Neuronal stem cell (in vitro differentiated cells): ENCODE measurements around the gene KIAA0232.
A peak's percentile ranks its signal among the peaks of the same experiment; 100 is the strongest.

Experiments
- DNase-seq: peaks from one replicate; pipeline ENCODE4 v3.0.0-alpha.2; 2013; ENCODE audit warnings: low spot score
- H2AFZ ChIP-seq: one replicate; pipeline ENCODE4 v1.6.1; 2013; ENCODE audit warnings: mild to moderate bottlenecking, low read length, inconsistent platforms
- H2AK5ac ChIP-seq: 2 replicates; pipeline ENCODE4 v1.6.1; 2013; ENCODE audit warnings: low read depth, mild to moderate bottlenecking, inconsistent platforms, low read length, moderate library complexity, mixed read lengths
- H2BK120ac ChIP-seq: 2 replicates; pipeline ENCODE4 v1.6.1; 2013; ENCODE audit warnings: low read depth, mild to moderate bottlenecking, inconsistent platforms, low read length, moderate library complexity, mixed read lengths
- H2BK12ac ChIP-seq: one replicate; pipeline ENCODE4 v1.6.1; 2013; ENCODE audit warnings: low read length, inconsistent platforms
- H2BK15ac ChIP-seq: 2 replicates; pipeline ENCODE4 v1.6.1; 2013; ENCODE audit warnings: mild to moderate bottlenecking, low read length, inconsistent platforms, mixed read lengths
- H2BK5ac ChIP-seq: one replicate; pipeline ENCODE4 v1.6.1; 2013; ENCODE audit warnings: inconsistent platforms, mild to moderate bottlenecking, low read length, moderate library complexity
- H3K14ac ChIP-seq: one replicate; pipeline ENCODE4 v1.6.1; 2013; ENCODE audit warnings: low read length, inconsistent platforms
- H3K18ac ChIP-seq: 2 replicates; pipeline ENCODE4 v1.6.1; 2013; ENCODE audit warnings: low read length, inconsistent platforms
- H3K23ac ChIP-seq: 2 replicates; pipeline ENCODE4 v1.6.1; 2013; ENCODE audit warnings: low read depth, mild to moderate bottlenecking, mixed read lengths, low read length, inconsistent platforms; ENCODE audit not compliant: poor library complexity
- H3K27ac ChIP-seq: replicated peaks from 3 replicates; pipeline ENCODE4 v1.5.1; 2013; ENCODE audit warnings: low read length, inconsistent platforms
- H3K27me3 ChIP-seq, 3 experiments: 2 replicates each; pipeline ENCODE4 v1.6.1; 2013; ENCODE audit warnings: low read length in 3 of 3, mild to moderate bottlenecking in 2 of 3, inconsistent platforms in 1 of 3, low read depth in 1 of 3, mixed read lengths in 1 of 3, moderate library complexity in 1 of 3; ENCODE audit not compliant: control insufficient read depth in 3 of 3, insufficient read depth in 3 of 3
- H3K36me3 ChIP-seq, 2 donors: replicated peaks in 1 of 2; 2 replicates each; pipeline ENCODE4 v1.6.1; 2013; ENCODE audit warnings: low read length in 2 of 2; ENCODE audit not compliant: control insufficient read depth in 2 of 2, insufficient read depth in 2 of 2
- H3K4ac ChIP-seq: 2 replicates; pipeline ENCODE4 v1.6.1; 2013; ENCODE audit warnings: inconsistent platforms, mild to moderate bottlenecking, low read length, moderate library complexity
- H3K4me1 ChIP-seq, 2 donors: 1 replicate in 1 of 2; 2 replicates in 1 of 2; pipeline ENCODE4 v1.6.1; 2013; ENCODE audit warnings: low read length in 2 of 2, low read depth in 1 of 2; ENCODE audit not compliant: control insufficient read depth in 2 of 2, insufficient read depth in 1 of 2
- H3K4me2 ChIP-seq: one replicate; pipeline ENCODE4 v1.6.1; 2013; ENCODE audit warnings: mild to moderate bottlenecking, low read length, inconsistent platforms; ENCODE audit not compliant: insufficient read depth, poor library complexity, severe bottlenecking
- H3K4me3 ChIP-seq, 2 donors: 2 replicates each; pipeline ENCODE4 v1.5.1; 2013; ENCODE audit warnings: low read length in 2 of 2, mild to moderate bottlenecking in 2 of 2, inconsistent platforms in 1 of 2, moderate library complexity in 1 of 2
- H3K79me1 ChIP-seq: one replicate; pipeline ENCODE4 v1.6.1; 2013; ENCODE audit warnings: low read depth, mild to moderate bottlenecking, inconsistent platforms, low read length, moderate library complexity
- H3K9ac ChIP-seq: one replicate; pipeline ENCODE4 v1.6.1; 2013; ENCODE audit warnings: mild to moderate bottlenecking, low read depth, low read length, inconsistent platforms; ENCODE audit not compliant: poor library complexity
- H3K9me3 ChIP-seq, 2 donors: replicated peaks in 1 of 2; 2 replicates each; pipeline versions ENCODE3 to v1.6.1; 2013; ENCODE audit warnings: low read length in 2 of 2, mild to moderate bottlenecking in 2 of 2, inconsistent platforms in 1 of 2, low read depth in 1 of 2, mixed read lengths in 1 of 2, moderate library complexity in 1 of 2; ENCODE audit not compliant: control insufficient read depth in 2 of 2, insufficient read depth in 1 of 2
- H4K8ac ChIP-seq: one replicate; pipeline ENCODE4 v1.6.1; 2013; ENCODE audit warnings: low read depth, mild to moderate bottlenecking, inconsistent platforms, low read length, moderate library complexity
- H4K91ac ChIP-seq: one replicate; pipeline ENCODE4 v1.6.1; 2013; ENCODE audit warnings: low read length, low read depth, mild to moderate bottlenecking, inconsistent platforms; ENCODE audit not compliant: poor library complexity
- WGBS, 2 donors: extraction: QIAGEN DNeasy Blood & Tissue Kit; methylation state at CpG; one replicate each; pipeline ENCODE4 v1.1.7; 2013; ENCODE audit warnings: missing lambda C conversion rate in 2 of 2, mixed read lengths in 1 of 2; ENCODE audit not compliant: insufficient read length in 2 of 2, insufficient replicate concordance in 1 of 2; ENCODE audit errors: extremely low coverage in 2 of 2; 5-methylcytosine and 5-hydroxymethylcytosine counted together

KIAA0232 gene

DNA sequence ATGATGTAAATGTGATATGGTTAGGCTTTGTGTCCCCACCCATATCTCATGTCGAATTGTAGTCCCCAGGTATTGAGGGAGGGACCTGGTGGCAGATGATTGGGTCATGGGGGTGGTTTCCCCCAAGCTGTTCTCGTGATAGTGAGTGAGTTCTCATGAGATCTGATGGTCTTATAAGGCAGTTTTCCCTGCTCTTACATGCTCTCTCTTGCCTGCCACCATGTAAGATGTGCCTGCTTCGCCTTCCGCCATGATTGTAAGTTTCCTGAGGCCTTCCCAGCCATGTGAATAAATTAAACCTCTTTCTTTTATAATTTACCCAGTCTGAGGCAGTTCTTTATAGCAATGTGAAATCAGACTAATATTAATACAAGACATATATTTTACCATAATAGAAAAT, 42.6 kb upstream of the KIAA0232 start:
- no peak overlapping the region for H3K23ac ChIP-seq
- H3K18ac ChIP-seq: no peak overlapping the region
- no peak for DNase-seq
- H2BK12ac ChIP-seq: no peak overlapping the region
- no peak overlapping the region for H4K8ac ChIP-seq
- H2BK120ac ChIP-seq: no peak overlapping the region
- H3K27ac ChIP-seq: no peak overlapping the region
- no peak overlapping the region for H2BK5ac ChIP-seq
- no peak overlapping the region for H2AFZ ChIP-seq
- no peak overlapping the region for H4K91ac ChIP-seq
- H3K4me2 ChIP-seq: no peak overlapping the region
- no peaks in the 10 kb centered on the region for H3K4me1 ChIP-seq
- no peak overlapping the region for H3K4ac ChIP-seq
- H2AK5ac ChIP-seq: no peak overlapping the region
- H3K14ac ChIP-seq: no peak overlapping the region
- H3K9ac ChIP-seq: no peak overlapping the region
- no peaks in the 10 kb centered on the region for H3K9me3 ChIP-seq
- H3K36me3 ChIP-seq: no peaks in the 10 kb centered on the region
- no peak overlapping the region for H3K4me3 ChIP-seq
- H2BK15ac ChIP-seq: no peak overlapping the region
- no CpG with 5 or more reads among the region's 4 CpGs for WGBS, 2 donors
- H3K79me1 ChIP-seq: no peaks in the 10 kb centered on the region
- H3K27me3 ChIP-seq: no peaks in the 10 kb centered on the region

DNA sequence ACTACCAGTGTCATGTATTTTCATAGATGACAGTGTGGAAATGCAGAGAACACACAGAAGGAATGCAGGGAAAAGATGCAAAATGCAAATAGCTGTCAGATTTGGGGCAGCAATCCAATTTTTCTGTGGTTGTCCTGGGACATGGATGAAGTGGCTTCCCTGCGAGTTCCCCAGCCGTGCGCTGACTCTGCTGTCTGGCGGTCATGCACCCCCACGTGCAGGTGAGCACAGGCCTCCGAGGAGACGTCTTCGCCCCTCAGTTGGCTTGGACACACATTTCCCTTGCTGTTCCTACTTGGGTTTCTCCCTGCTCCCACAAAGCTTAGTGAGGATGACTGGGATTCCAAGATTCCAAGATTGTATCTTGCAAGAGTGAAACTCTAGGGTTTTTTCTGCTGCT, 42.2 kb upstream of the KIAA0232 start:
- Histone ChIP-seq H2BK15ac (no peak overlapping the region), H3K9me3 (no peaks in the 10 kb centered on the region), H4K8ac (no peak overlapping the region), H2AFZ (no peak overlapping the region), H3K27me3 (no peaks in the 10 kb centered on the region), H3K4me1 (no peaks in the 10 kb centered on the region), H2AK5ac (no peak overlapping the region), H3K9ac (no peak overlapping the region), H2BK5ac (no peak overlapping the region), H3K4ac (peak overlapping the region; percentile 13), H3K4me2 (no peak overlapping the region), H3K36me3 (no peaks in the 10 kb centered on the region), H2BK120ac (no peak overlapping the region), H3K14ac (no peak overlapping the region), H3K27ac (no peak overlapping the region), H3K18ac (no peak overlapping the region), H3K79me1 (no peaks in the 10 kb centered on the region), H2BK12ac (no peak overlapping the region), H3K4me3 (no peak overlapping the region), H3K23ac (no peak overlapping the region), H4K91ac (no peak overlapping the region)
- WGBS, 2 donors: no CpG with 5 or more reads among the region's 8 CpGs
- no peak for DNase-seq

DNA sequence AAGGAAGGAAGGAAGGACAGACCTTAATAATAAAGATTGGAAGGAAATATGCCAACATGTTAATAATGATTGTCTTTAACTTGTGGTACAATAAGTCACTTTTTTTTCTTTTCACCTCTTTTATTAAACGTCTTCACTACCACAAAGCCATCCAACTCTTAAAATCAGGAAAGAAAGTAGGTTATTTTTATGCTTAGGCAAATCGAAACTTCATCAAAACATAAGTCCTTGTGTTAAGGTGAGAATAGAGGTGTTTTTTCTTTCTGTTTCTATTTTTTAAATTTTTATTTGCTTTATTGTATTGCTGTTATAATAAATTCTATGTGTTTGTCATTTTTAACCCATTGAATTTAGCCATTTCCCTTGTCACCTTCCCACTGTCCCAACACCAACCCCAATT, 40.0 kb upstream of the KIAA0232 start:
- WGBS, 2 donors: no CpG with 5 or more reads among the region's 2 CpGs

DNA sequence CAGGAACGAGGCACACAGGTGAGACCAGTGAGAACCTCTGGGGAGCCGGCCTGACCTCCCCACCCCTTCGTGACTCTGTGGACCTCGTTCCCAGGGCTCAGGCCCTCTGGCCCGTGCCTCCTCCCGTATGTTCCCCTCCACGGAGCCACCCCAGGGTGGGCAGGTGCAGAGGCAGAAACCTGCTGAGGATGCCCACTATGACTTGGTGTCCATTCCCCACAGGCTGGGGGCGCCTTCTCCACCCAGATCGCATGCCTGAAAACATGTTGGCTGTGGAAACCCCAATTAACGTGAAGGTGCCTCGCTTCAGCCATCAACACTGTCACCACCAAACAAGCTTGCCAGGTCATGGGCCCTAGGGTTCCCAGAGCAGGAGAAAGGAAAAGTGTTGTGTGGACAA, 39.5 kb upstream of the KIAA0232 start:
- Histone ChIP-seq H3K9ac (no peak overlapping the region), H2BK15ac (no peak overlapping the region), H3K4ac (no peak overlapping the region), H4K91ac (no peak overlapping the region), H3K4me3 (no peak overlapping the region), H3K18ac (no peak overlapping the region), H3K27ac (no peak overlapping the region), H3K14ac (no peak overlapping the region), H2BK120ac (no peak overlapping the region), H2AK5ac (no peak overlapping the region), H2AFZ (no peak overlapping the region), H3K9me3 (no peaks in the 10 kb centered on the region), H3K27me3 (no peaks in the 10 kb centered on the region), H3K79me1 (no peaks in the 10 kb centered on the region), H4K8ac (no peak overlapping the region), H3K4me2 (no peak overlapping the region), H3K23ac (no peak overlapping the region), H2BK12ac (no peak overlapping the region), H3K36me3 (no peaks in the 10 kb centered on the region), H3K4me1 (peaks cover 2% of the 10 kb centered on the region in 2 donors), H2BK5ac (no peak overlapping the region)
- no peak for DNase-seq
- WGBS, 2 donors: no CpG with 5 or more reads among the region's 11 CpGs

More for the DNA sequence above, 40.0 kb upstream of the KIAA0232 start:
- H3K14ac ChIP-seq: no peak overlapping the region
- no peak overlapping the region for H3K4me3 ChIP-seq
- H3K27ac ChIP-seq: no peak overlapping the region
- no peak overlapping the region for H2BK5ac ChIP-seq
- H3K9ac ChIP-seq: no peak overlapping the region
- no peak overlapping the region for H2BK120ac ChIP-seq
- H3K4me1 ChIP-seq: peaks cover 0 to 2% of the 10 kb centered on the region in 2 donors
- H3K18ac ChIP-seq: no peak overlapping the region
- no peak overlapping the region for H3K23ac ChIP-seq
- H2AFZ ChIP-seq: no peak overlapping the region
- no peak overlapping the region for H4K8ac ChIP-seq
- H2BK15ac ChIP-seq: no peak overlapping the region
- H2AK5ac ChIP-seq: no peak overlapping the region
- no peaks in the 10 kb centered on the region for H3K79me1 ChIP-seq
- DNase-seq: no peak
- no peaks in the 10 kb centered on the region for H3K27me3 ChIP-seq
- H3K9me3 ChIP-seq: no peaks in the 10 kb centered on the region
- no peak overlapping the region for H4K91ac ChIP-seq
- H2BK12ac ChIP-seq: no peak overlapping the region
- no peak overlapping the region for H3K4me2 ChIP-seq
- H3K4ac ChIP-seq: no peak overlapping the region
- no peaks in the 10 kb centered on the region for H3K36me3 ChIP-seq
